Ovary (tissue), 9 donors: ENCODE results near the gene ASPSCR1. TPM values are rescaled to one million over a fixed set of nuclear protein-coding genes. Genes with fewer than 3 reads are reported as not detected.
A peak's percentile ranks its signal among the peaks of the same experiment; 100 is the strongest.

Experiments
- DNase-seq, 5 donors: peaks; one replicate each; pipeline ENCODE4 v3.0.0-alpha.2; 2019 to 2020
- H3K27ac ChIP-seq, 2 donors: fragments of 200-600 bp; one replicate each; pipeline versions ENCODE4 v1.5.1 to v1.8.0; 2019 to 2022
- H3K27me3 ChIP-seq: fragments of 200-600 bp; one replicate; pipeline ENCODE4 v1.8.0; 2022
- H3K36me3 ChIP-seq: fragments of 200-600 bp; sonication (generic); one replicate; pipeline ENCODE4 v1.5.1; 2019
- H3K4me1 ChIP-seq: one replicate; pipeline ENCODE4 v1.8.1; 2013; ENCODE audit warnings: mild to moderate bottlenecking, moderate library complexity; ENCODE audit not compliant: insufficient read depth
- H3K4me3 ChIP-seq: fragments of 200-600 bp; sonication (generic); one replicate; pipeline ENCODE4 v1.5.1; 2017
- H3K9me3 ChIP-seq, 2 donors: fragments of 200-600 bp in 1 of 2; sonication (generic) in 1 of 2; one replicate each; pipeline versions ENCODE4 v1.5.1 to v1.8.1; 2013 to 2019; ENCODE audit warnings: mild to moderate bottlenecking in 1 of 2, moderate library complexity in 1 of 2
- EP300 ChIP-seq: sonication (generic); formaldehyde crosslinking; IDR thresholded peaks from one replicate; pipeline ENCODE4 v1.6.1; 2017; ENCODE audit warnings: antibody characterized with exemption
- POLR2A ChIP-seq: fragments of 450-650 bp; IDR thresholded peaks from one replicate; pipeline ENCODE4 v1.6.1; 2017; ENCODE audit warnings: antibody characterized with exemption, mild to moderate bottlenecking, moderate library complexity
- WGBS, 3 donors: extraction: QIAGEN DNeasy Blood & Tissue Kit in 1 of 3; methylation state at CpG; one replicate each; pipeline versions ENCODE4 v1.1.5 to v1.1.7; 2013 to 2017; 5-methylcytosine and 5-hydroxymethylcytosine counted together
- intact Hi-C, 4 donors: fragments of 100-400 bp; cut with DNase I; formaldehyde crosslinking; loops; one replicate each; pipeline versions ENCODE4 v1.11.0 to v1.15.1; 2022 to 2023
- polyA plus RNA-seq, 2 donors: library from polyadenylated mRNA; stranded (reverse); fragments of 200-250 nt in 1 of 2; fragments of 350-450 nt in 1 of 2; fragmentation: Illumina TruSeq in 1 of 2; extraction: RNeasy Lipid Tissue Mini Kit (QIAGEN cat#74804) in 1 of 2; gene quantifications; one replicate each; pipeline ENCODE4 v1.2.3, GENCODE V29; 2013 to 2014
- total RNA-seq, 7 donors: library from RNA; depleted of rRNA in 2 of 7; stranded (reverse); fragments of >200 nt in 2 of 7; fragmentation: NEBNext Ultra II Directional in 3 of 7; extraction: Animal tissue kit (Norgen Biotek cat#: 25700) in 3 of 7; gene quantifications; one replicate each; pipeline versions ENCODE4 v1.1.0 to v1.2.4, GENCODE V29; 2016 to 2023
- TF ChIP-seq, protein P1 (sequence below), 3 donors: fragments of 450-650 bp in 2 of 3; fragments of 200-600 bp in 1 of 3; IDR thresholded peaks; one replicate each; pipeline versions ENCODE4 v1.5.1 to v1.8.0; 2016 to 2022; ENCODE audit warnings: antibody characterized with exemption in 3 of 3, mild to moderate bottlenecking in 1 of 3
- donor health status: DM: no; HTN: no; CAD: no; lungs with moderate emphysema.
- donor health status: DM: no; HTN: no; CAD: no.
- donor health status: Bipolar disorder and iron deficiency.
- donor health status: DM: yes; HTN: yes; CAD: no.
- donor health status: DM: no; HTN: no; CAD: no.
- donor health status: DM: yes; HTN: yes; CAD: no.

ASPSCR1 gene
- total and polyA plus RNA-seq, 9 donors, result 1.6 to 39.9 (median 24.3) TPM

DNA sequence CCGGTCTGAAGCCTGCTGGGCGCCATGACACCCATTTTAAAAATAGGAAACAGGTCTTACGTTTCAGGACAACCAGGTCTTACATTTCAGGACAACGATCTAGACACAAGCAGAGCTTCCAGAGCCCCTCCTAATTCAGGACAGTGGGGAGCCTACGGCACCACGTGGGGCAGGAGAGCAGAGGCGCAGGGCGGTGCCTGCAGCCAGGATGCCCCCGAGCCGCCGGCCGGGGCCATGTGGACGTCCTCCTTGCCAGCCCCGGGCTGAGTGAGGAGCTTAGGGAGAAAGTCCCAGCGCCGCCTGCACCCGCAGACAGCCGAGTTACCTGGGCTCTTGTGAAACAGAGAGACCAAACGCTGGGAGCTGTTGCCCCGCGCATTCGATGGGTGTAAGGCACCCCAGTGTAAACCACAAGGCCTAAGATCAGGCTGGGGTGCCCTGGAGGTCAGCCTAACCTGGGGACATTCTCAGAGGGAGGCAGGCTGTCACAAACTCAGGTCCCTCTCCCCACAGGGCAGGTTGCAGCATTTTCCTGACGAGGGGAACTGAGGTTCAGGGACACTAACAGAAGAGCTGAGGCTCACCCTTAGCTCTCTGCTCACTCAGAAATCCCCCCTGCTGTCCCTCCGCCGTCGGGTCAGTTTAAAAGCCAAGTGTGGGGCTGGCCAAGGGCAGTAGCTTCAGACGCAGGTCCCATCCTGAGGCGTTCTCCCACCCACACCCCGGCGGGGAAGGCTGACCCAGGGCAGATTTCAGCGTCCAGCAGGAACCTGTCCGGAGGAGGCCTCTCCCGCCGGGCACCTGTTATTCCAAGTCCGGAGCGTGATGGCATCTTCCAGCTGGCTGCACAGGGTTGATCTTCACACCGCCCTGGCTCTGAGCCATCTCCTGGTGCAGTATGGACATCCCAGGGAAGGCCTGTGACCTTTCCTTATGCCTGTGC lies 14.7 kb upstream of the ASPSCR1 start:
- intact Hi-C loops, result loop anchor here in 3 of 4 donors (5.0 kb wide), 3 partner anchors 40 to 190 kb away; no protein-coding TSS in a partner anchor
- 64 to 71% (median 70%) methylated on average over 37 of the region's 37 CpGs for WGBS, 3 donors
- Histone ChIP-seq H3K36me3 (no peaks in the 10 kb centered on the region), H3K4me1 (peaks cover 9% of the 10 kb centered on the region), H3K4me3 (no peak overlapping the region), H3K27ac (no peak overlapping the region), H3K9me3 (no peaks in the 10 kb centered on the region), H3K27me3 (peaks cover 5% of the 10 kb centered on the region)
- peak in 2 of 5 donors; percentile 25 to 43 for DNase-seq
- TF ChIP-seq, protein P1, sequence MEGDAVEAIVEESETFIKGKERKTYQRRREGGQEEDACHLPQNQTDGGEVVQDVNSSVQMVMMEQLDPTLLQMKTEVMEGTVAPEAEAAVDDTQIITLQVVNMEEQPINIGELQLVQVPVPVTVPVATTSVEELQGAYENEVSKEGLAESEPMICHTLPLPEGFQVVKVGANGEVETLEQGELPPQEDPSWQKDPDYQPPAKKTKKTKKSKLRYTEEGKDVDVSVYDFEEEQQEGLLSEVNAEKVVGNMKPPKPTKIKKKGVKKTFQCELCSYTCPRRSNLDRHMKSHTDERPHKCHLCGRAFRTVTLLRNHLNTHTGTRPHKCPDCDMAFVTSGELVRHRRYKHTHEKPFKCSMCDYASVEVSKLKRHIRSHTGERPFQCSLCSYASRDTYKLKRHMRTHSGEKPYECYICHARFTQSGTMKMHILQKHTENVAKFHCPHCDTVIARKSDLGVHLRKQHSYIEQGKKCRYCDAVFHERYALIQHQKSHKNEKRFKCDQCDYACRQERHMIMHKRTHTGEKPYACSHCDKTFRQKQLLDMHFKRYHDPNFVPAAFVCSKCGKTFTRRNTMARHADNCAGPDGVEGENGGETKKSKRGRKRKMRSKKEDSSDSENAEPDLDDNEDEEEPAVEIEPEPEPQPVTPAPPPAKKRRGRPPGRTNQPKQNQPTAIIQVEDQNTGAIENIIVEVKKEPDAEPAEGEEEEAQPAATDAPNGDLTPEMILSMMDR (IDR thresholded peaks at IDR 0.05), result no peak
- TF ChIP-seq EP300 (no peak), POLR2A (no peak)

DNA sequence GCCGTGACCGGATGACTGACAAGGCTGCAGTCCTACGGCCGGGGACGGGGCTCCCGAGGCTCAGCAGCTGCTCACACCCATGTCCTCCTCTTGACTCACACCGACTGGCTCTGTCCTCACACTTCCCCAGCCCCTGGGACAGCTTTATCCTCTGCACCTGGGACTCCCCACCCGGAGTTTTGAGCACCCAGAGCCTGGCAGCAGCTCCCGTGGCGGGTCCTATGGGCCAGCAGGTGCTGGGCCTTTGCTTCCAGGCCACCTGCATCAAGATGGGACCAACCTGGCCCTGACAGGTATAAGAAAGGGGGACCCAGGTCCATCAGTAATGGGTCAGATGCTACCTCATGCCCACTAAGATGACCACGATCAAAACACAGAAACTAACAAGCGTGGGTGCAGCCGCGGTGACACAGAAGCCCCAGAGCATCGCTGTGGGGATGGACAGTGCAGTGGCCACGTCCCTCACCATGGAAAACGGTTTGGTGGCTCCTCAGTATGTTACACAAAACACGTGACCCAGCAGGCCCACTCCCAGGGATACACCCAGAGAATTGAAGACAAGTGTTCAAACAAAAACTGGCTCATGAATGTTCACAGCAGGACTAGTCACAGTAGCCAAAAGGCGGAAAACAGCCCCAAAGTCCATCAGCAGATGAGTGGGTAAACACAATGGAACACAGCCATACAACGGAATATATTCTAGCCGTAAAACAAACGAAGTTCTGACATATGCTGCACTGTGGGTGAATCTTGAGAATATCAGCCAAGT lies 13.2 kb upstream of the ASPSCR1 start:
- no peak for DNase-seq
- WGBS, 3 donors, result 80 to 82% (median 82%) methylated on average over 22 of the region's 22 CpGs
- H3K27me3 ChIP-seq, result peaks cover 5% of the 10 kb centered on the region
- no peak overlapping the region for H3K4me3 ChIP-seq
- H3K27ac ChIP-seq, result no peak overlapping the region
- H3K36me3 ChIP-seq, result no peaks in the 10 kb centered on the region
- intact Hi-C loops, result loop anchor here in 3 of 4 donors (5.0 kb wide), 3 partner anchors 38 to 188 kb away; no protein-coding TSS in a partner anchor
- H3K9me3 ChIP-seq, result no peaks in the 10 kb centered on the region
- TF ChIP-seq, protein P1 (IDR thresholded peaks at IDR 0.05), result no peak
- TF ChIP-seq POLR2A (no peak), EP300 (no peak)
- peaks cover 13% of the 10 kb centered on the region for H3K4me1 ChIP-seq

DNA sequence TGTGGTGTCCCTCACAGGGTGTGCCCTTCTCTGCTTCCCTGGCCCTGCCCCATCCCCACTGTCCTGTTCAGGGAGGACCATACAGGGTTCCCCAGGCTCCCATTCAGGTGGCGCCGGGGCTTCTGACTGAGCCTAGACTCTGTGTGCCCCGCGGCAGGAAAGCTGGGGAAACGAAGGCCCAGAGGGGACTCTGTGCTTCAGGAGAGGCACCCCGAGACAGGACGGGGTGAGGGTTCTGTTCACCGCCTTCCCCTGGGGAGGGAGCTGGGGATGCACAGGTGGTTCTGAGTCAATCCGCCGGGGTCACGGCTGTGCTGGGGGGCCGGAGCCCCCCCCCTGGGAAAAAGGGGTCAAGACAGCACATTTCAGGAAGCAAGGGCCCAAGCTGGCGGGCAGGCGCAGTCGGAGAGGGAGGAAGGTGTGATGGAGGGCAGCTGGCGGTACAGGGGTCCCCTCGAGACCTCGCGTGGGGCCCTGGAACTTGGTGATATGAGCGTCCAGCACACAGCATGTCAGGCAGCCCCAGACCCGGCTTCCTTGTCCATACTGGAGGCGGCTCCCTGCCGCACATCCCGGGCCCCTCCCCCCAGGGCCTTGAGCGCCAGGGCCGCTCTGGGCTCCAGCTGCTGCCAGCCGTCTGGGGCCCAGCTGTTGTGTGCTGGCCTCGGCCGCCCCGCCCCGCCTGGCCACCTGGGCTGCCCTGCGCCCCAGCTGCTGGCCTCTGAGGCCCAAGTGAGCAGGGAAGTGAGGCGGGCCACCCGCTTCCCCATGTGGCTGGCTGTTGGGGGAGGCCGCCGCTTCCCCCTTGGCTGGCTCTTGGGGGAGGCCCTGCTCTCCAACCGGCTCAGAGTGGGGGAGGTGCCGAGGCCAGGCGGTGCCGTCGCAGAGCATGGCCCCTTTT lies 10.8 kb upstream of the ASPSCR1 start:
- TF ChIP-seq, protein P1 (IDR thresholded peaks at IDR 0.05), result no peak
- TF ChIP-seq EP300 (no peak), POLR2A (no peak)
- Histone ChIP-seq H3K27ac (no peak overlapping the region), H3K36me3 (no peaks in the 10 kb centered on the region), H3K4me3 (no peak overlapping the region), H3K9me3 (no peaks in the 10 kb centered on the region), H3K4me1 (peaks cover 13% of the 10 kb centered on the region), H3K27me3 (peaks cover 5% of the 10 kb centered on the region)
- 18 to 49% (median 33%) methylated on average over 26 to 41 of the region's 41 CpGs for WGBS, 3 donors
- DNase-seq, result peak; percentile 51 to 87 (median 75)
- intact Hi-C loops, result no loop called here

GRCh38 chr17:81967244-81967532 lies 10.2 kb upstream of the ASPSCR1 start:
- Histone ChIP-seq H3K27ac (no peak overlapping the region), H3K4me3 (no peak overlapping the region), H3K9me3 (no peaks in the 10 kb centered on the region), H3K4me1 (peaks cover 13% of the 10 kb centered on the region), H3K36me3 (no peaks in the 10 kb centered on the region), H3K27me3 (no peaks in the 10 kb centered on the region)
- WGBS, 3 donors, result 20 to 27% (median 27%) methylated on average over 3 to 5 of the region's 5 CpGs
- DNase-seq, result peak in 1 of 5 donors; percentile 46
- intact Hi-C loops, result no loop called here
- TF ChIP-seq, protein P1 (IDR thresholded peaks at IDR 0.05), result no peak
- no peak for TF ChIP-seq POLR2A
- no peak for TF ChIP-seq EP300
